Adrenal gland (tissue), 5 donors: ENCODE results near the gene TMEM231.

ENCODE experiments used
- POLR2A ChIP-seq, 2 donors: fragments of 450-650 bp; IDR thresholded peaks; one replicate each; pipeline ENCODE4 v1.6.1; 2017; ENCODE audit warnings: antibody characterized with exemption in 2 of 2, mild to moderate bottlenecking in 2 of 2, moderate library complexity in 1 of 2
- TF ChIP-seq, protein P1 (sequence below), 6 experiments: fragments of 450-650 bp in 4 of 6; fragments of 200-600 bp in 2 of 6; sonication (generic) in 1 of 6; IDR thresholded peaks; 1 replicate in 5 of 6; 2 replicates in 1 of 6; pipeline versions ENCODE4 v1.5.1 to v1.8.0; 2016 to 2021; ENCODE audit warnings: antibody characterized with exemption in 6 of 6, mild to moderate bottlenecking in 2 of 6, moderate library complexity in 1 of 6
- donor health status: DM: no; HTN: no; CAD: no.

DNA sequence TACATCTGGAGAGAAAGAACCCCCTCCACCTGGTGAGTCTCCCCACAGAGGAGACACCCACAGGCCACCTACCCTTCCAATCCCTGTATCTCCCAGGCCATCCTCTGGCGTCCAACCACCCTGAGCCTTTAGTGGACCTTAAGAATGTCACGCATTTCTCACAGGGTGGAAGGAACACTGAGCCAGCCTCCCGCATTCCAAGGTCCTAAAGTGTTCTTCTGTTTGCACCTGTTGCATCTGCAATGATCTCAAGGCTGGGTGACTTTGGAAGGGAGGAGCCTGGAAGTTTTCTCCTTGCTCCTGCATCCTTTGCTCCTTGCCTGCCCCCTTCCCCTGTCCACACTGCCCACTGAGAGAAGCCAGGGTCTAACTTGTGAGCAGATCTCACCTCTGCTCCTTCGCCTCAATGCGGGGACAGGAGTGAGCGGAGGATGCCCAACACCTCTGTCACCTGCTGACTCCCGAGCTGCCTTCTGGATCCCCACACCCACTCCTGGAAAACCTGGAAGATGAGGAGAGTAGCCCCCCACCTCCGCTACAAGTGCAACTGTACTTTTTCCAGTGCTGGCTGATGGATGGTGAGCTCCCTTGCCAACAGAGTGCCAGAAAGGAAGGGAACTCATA, 23.8 kb downstream of the TMEM231 start:
- TF ChIP-seq, protein P1, sequence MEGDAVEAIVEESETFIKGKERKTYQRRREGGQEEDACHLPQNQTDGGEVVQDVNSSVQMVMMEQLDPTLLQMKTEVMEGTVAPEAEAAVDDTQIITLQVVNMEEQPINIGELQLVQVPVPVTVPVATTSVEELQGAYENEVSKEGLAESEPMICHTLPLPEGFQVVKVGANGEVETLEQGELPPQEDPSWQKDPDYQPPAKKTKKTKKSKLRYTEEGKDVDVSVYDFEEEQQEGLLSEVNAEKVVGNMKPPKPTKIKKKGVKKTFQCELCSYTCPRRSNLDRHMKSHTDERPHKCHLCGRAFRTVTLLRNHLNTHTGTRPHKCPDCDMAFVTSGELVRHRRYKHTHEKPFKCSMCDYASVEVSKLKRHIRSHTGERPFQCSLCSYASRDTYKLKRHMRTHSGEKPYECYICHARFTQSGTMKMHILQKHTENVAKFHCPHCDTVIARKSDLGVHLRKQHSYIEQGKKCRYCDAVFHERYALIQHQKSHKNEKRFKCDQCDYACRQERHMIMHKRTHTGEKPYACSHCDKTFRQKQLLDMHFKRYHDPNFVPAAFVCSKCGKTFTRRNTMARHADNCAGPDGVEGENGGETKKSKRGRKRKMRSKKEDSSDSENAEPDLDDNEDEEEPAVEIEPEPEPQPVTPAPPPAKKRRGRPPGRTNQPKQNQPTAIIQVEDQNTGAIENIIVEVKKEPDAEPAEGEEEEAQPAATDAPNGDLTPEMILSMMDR (IDR thresholded peaks at IDR 0.05) = no peak
- TF ChIP-seq POLR2A (IDR thresholded peaks at IDR 0.05) = no peak
